H9 (cell line): ENCODE results near the gene OR4K14. TPM values are rescaled to one million over a fixed set of nuclear protein-coding genes. Genes with fewer than 3 reads are reported as not detected.

ENCODE experiments used
- DNase-seq: peaks from one replicate; pipeline ENCODE4 v3.0.0-alpha.2; 2017
- H2AFZ ChIP-seq: one replicate; pipeline ENCODE4 v1.6.1; 2013; ENCODE audit warnings: mild to moderate bottlenecking, low read length, control low read depth, moderate library complexity
- H2AK5ac ChIP-seq: 2 replicates; pipeline ENCODE4 v1.6.1; 2013; ENCODE audit warnings: low read length, control low read depth, mixed read lengths; ENCODE audit not compliant: insufficient read length
- H2BK120ac ChIP-seq: one replicate; pipeline ENCODE4 v1.6.1; 2013; ENCODE audit warnings: low read depth, mild to moderate bottlenecking, low read length, control low read depth, inconsistent platforms; ENCODE audit not compliant: poor library complexity, severe bottlenecking
- H2BK12ac ChIP-seq: 2 replicates; pipeline ENCODE4 v1.6.1; 2013; ENCODE audit warnings: low read length, control low read depth, mixed read lengths, low read depth; ENCODE audit not compliant: insufficient read length
- H2BK15ac ChIP-seq: 2 replicates; pipeline ENCODE4 v1.6.1; 2013; ENCODE audit warnings: low read depth, low read length, control low read depth
- H2BK20ac ChIP-seq: one replicate; pipeline ENCODE4 v1.6.1; 2013; ENCODE audit warnings: low read depth, mild to moderate bottlenecking, low read length, control low read depth, inconsistent platforms; ENCODE audit not compliant: poor library complexity, severe bottlenecking
- H2BK5ac ChIP-seq: 2 replicates; pipeline ENCODE4 v1.6.1; 2013; ENCODE audit warnings: low read length, control low read depth, mixed read lengths; ENCODE audit not compliant: insufficient read length
- H3K14ac ChIP-seq: 2 replicates; pipeline ENCODE4 v1.6.1; 2013; ENCODE audit warnings: low read length, control low read depth; ENCODE audit not compliant: insufficient read depth
- H3K18ac ChIP-seq: 2 replicates; pipeline ENCODE4 v1.6.1; 2013; ENCODE audit warnings: low read depth, mild to moderate bottlenecking, mixed read lengths, low read length, control low read depth; ENCODE audit not compliant: insufficient read length
- H3K23ac ChIP-seq: 2 replicates; pipeline ENCODE4 v1.6.1; 2013; ENCODE audit warnings: low read length, control low read depth, mixed read lengths, low read depth; ENCODE audit not compliant: insufficient read length
- H3K23me2 ChIP-seq: 2 replicates; pipeline ENCODE4 v1.6.1; 2013; ENCODE audit warnings: low read depth, mild to moderate bottlenecking, mixed read lengths, low read length, control low read depth; ENCODE audit not compliant: insufficient read length, poor library complexity, severe bottlenecking
- H3K27ac ChIP-seq: 2 replicates; pipeline ENCODE4 v1.5.1; 2013; ENCODE audit warnings: low read length, control low read depth, mixed read lengths, low read depth; ENCODE audit not compliant: insufficient read length
- H3K27me3 ChIP-seq: 2 replicates; pipeline ENCODE4 v1.6.1; 2013; ENCODE audit warnings: low read length, control low read depth, inconsistent platforms; ENCODE audit not compliant: insufficient read depth
- H3K4ac ChIP-seq: 2 replicates; pipeline ENCODE4 v1.6.1; 2013; ENCODE audit warnings: low read depth, mild to moderate bottlenecking, control low read depth, inconsistent platforms, low read length, moderate library complexity
- H3K4me1 ChIP-seq: 2 replicates; pipeline ENCODE4 v1.6.1; 2013; ENCODE audit warnings: low read length, control low read depth, inconsistent platforms; ENCODE audit not compliant: insufficient read depth
- H3K4me2 ChIP-seq: 2 replicates; pipeline ENCODE4 v1.6.1; 2013; ENCODE audit warnings: low read length, control low read depth, mixed read lengths; ENCODE audit not compliant: insufficient read length, insufficient read depth
- H3K56ac ChIP-seq: 2 replicates; pipeline ENCODE4 v1.6.1; 2013; ENCODE audit warnings: low read depth, mild to moderate bottlenecking, mixed read lengths, low read length, control low read depth; ENCODE audit not compliant: insufficient read length
- H3K79me1 ChIP-seq: 2 replicates; pipeline ENCODE4 v1.6.1; 2013; ENCODE audit warnings: low read depth, mild to moderate bottlenecking, moderate library complexity, low read length, control low read depth, inconsistent platforms; ENCODE audit not compliant: insufficient read depth, poor library complexity, severe bottlenecking
- H3K79me2 ChIP-seq: 2 replicates; pipeline ENCODE4 v1.6.1; 2013; ENCODE audit warnings: low read length, control low read depth, inconsistent platforms; ENCODE audit not compliant: insufficient read depth
- H3K9ac ChIP-seq: 2 replicates; pipeline ENCODE4 v1.6.1; 2013; ENCODE audit warnings: low read length, control low read depth, mixed read lengths; ENCODE audit not compliant: insufficient read length; ENCODE audit errors: extremely low read depth
- H3K9me3 ChIP-seq: one replicate; pipeline ENCODE4 v1.6.1; 2013; ENCODE audit warnings: low read depth, low read length, inconsistent platforms; ENCODE audit not compliant: control insufficient read depth
- H3T11ph ChIP-seq: one replicate; pipeline ENCODE4 v1.6.1; 2013; ENCODE audit warnings: mild to moderate bottlenecking, low read length, control low read depth, inconsistent platforms
- H4K20me1 ChIP-seq: one replicate; pipeline ENCODE4 v1.6.1; 2013; ENCODE audit not compliant: control insufficient read depth, insufficient read length, insufficient read depth
- H4K5ac ChIP-seq: 2 replicates; pipeline ENCODE4 v1.6.1; 2013; ENCODE audit warnings: low read depth, mild to moderate bottlenecking, mixed read lengths, low read length, control low read depth; ENCODE audit not compliant: insufficient read length
- H4K8ac ChIP-seq: replicated peaks from 2 replicates; pipeline ENCODE4 v1.6.1; 2013; ENCODE audit warnings: low read length, control low read depth, mixed read lengths, low read depth; ENCODE audit not compliant: insufficient read length
- H4K91ac ChIP-seq: 2 replicates; pipeline ENCODE4 v1.6.1; 2013; ENCODE audit warnings: low read depth, mild to moderate bottlenecking, moderate library complexity, mixed read lengths, low read length, control low read depth; ENCODE audit not compliant: insufficient read length
- H3K27ac Mint-ChIP-seq, 3 experiments: 2 replicates in 2 of 3; 3 replicates in 1 of 3; pipeline ENCODE4 v1.8.0; 2020 to 2021; ENCODE audit warnings: mixed read lengths in 3 of 3, mild to moderate bottlenecking in 1 of 3, moderate library complexity in 1 of 3
- H3K27me3 Mint-ChIP-seq: 2 replicates; pipeline ENCODE4 v1.8.0; 2021; ENCODE audit warnings: low read depth, mild to moderate bottlenecking, moderate library complexity, mixed read lengths
- H3K36me3 Mint-ChIP-seq, 3 experiments: 2 replicates in 2 of 3; 3 replicates in 1 of 3; pipeline ENCODE4 v1.8.0; 2020 to 2021; ENCODE audit warnings: low read depth in 3 of 3, mixed read lengths in 3 of 3; ENCODE audit not compliant: insufficient read depth in 1 of 3
- H3K4me1 Mint-ChIP-seq, 2 experiments: 2 replicates each; pipeline ENCODE4 v1.8.0; 2020; ENCODE audit warnings: mixed read lengths in 2 of 2
- H3K4me3 Mint-ChIP-seq, 2 experiments: 2 replicates in 1 of 2; 3 replicates in 1 of 2; pipeline ENCODE4 v1.8.0; 2020 to 2021; ENCODE audit warnings: mild to moderate bottlenecking in 2 of 2, mixed read lengths in 2 of 2, moderate library complexity in 1 of 2
- H3K9me3 Mint-ChIP-seq, 2 experiments: 2 replicates in 1 of 2; 3 replicates in 1 of 2; pipeline ENCODE4 v1.8.0; 2020; ENCODE audit warnings: mild to moderate bottlenecking in 2 of 2, mixed read lengths in 2 of 2, moderate library complexity in 1 of 2
- WGBS: extraction: QIAGEN DNeasy Blood & Tissue Kit; methylation state at CpG from one replicate; pipeline ENCODE4 v1.1.7; 2013; ENCODE audit warnings: missing lambda C conversion rate, low lambda C conversion rate, mixed read lengths; ENCODE audit not compliant: insufficient read length; ENCODE audit errors: extremely low coverage; 5-methylcytosine and 5-hydroxymethylcytosine counted together
- total RNA-seq: library from RNA; stranded (reverse); gene quantifications from 2 replicates; pipeline ENCODE4 v1.2.1, GENCODE V29; 2021
- TF ChIP-seq, protein P1 (sequence below): fragments of 200-600 bp; sonication (generic); conservative IDR thresholded peaks from 3 replicates; pipeline ENCODE4 v1.8.0; 2021; ENCODE audit warnings: antibody characterized with exemption, mild to moderate bottlenecking

The OR4K14 gene
- total RNA-seq, 1 experiment from 2014 or later = not detected

DNA sequence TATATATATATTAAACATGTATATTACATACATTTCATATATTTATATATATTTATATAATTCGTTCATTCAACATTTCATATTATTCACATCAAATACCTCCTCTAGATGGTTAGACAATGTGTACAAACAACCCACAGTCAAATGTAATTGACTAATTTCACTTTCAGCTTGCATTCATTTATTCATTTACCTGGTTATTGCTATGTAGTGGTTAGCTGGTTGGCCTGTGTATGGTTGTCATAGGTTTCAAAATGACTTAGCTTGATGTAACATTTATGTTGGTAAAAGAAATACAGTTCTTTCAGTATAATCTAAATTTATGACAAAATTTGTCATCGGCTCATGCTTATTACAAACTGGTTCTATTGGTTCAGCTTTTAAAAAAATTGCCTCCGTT, 16.3 kb upstream of the OR4K14 start:
- H3K9me3 Mint-ChIP-seq = peaks cover 69 to 73% of the 10 kb centered on the region in 2 experiments

More for the DNA sequence above, 16.3 kb upstream of the OR4K14 start:
- no peaks in the 10 kb centered on the region for H3K4me1 ChIP-seq
- no peaks in the 10 kb centered on the region for H3K27me3 ChIP-seq
- no peak overlapping the region for H2BK20ac ChIP-seq
- H2AK5ac ChIP-seq = no peak overlapping the region
- H4K91ac ChIP-seq = no peak overlapping the region
- H3K23ac ChIP-seq = no peak overlapping the region
- Mint-ChIP-seq H3K4me1 (no peaks in the 10 kb centered on the region), H3K27ac (no peak overlapping the region), H3K36me3 (peaks cover 2 to 14% (median 3%) of the 10 kb centered on the region in 3 experiments; a peak in 5 of 7 replicates), H3K27me3 (no peaks in the 10 kb centered on the region), H3K4me3 (no peak overlapping the region)
- H4K5ac ChIP-seq = no peak overlapping the region
- H3T11ph ChIP-seq = no peak overlapping the region
- no CpG with 5 or more reads among the region's 3 CpGs for WGBS
- no peak overlapping the region for H3K4ac ChIP-seq
- H3K23me2 ChIP-seq = no peaks in the 10 kb centered on the region
- no peak overlapping the region for H3K9ac ChIP-seq
- no peak overlapping the region for H3K56ac ChIP-seq
- no peaks in the 10 kb centered on the region for H3K79me1 ChIP-seq
- DNase-seq = no peak
- no peak overlapping the region for H2BK12ac ChIP-seq
- H3K27ac ChIP-seq = no peak overlapping the region
- no peak overlapping the region for H3K14ac ChIP-seq
- peaks cover 45% of the 10 kb centered on the region for H3K9me3 ChIP-seq
- H4K8ac ChIP-seq = no peak overlapping the region
- H4K20me1 ChIP-seq = no peaks in the 10 kb centered on the region
- TF ChIP-seq, protein P1, sequence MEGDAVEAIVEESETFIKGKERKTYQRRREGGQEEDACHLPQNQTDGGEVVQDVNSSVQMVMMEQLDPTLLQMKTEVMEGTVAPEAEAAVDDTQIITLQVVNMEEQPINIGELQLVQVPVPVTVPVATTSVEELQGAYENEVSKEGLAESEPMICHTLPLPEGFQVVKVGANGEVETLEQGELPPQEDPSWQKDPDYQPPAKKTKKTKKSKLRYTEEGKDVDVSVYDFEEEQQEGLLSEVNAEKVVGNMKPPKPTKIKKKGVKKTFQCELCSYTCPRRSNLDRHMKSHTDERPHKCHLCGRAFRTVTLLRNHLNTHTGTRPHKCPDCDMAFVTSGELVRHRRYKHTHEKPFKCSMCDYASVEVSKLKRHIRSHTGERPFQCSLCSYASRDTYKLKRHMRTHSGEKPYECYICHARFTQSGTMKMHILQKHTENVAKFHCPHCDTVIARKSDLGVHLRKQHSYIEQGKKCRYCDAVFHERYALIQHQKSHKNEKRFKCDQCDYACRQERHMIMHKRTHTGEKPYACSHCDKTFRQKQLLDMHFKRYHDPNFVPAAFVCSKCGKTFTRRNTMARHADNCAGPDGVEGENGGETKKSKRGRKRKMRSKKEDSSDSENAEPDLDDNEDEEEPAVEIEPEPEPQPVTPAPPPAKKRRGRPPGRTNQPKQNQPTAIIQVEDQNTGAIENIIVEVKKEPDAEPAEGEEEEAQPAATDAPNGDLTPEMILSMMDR = no peak
- H3K79me2 ChIP-seq = no peaks in the 10 kb centered on the region
- H2BK5ac ChIP-seq = no peak overlapping the region
- H3K18ac ChIP-seq = no peak overlapping the region
- H2BK15ac ChIP-seq = no peak overlapping the region
- H2BK120ac ChIP-seq = no peak overlapping the region
- no peak overlapping the region for H3K4me2 ChIP-seq
- no peak overlapping the region for H2AFZ ChIP-seq
